Right lobe of liver (tissue), 6 donors: ENCODE data around the gene FHIT. TPM values are rescaled to one million over a fixed set of nuclear protein-coding genes. Genes with fewer than 3 reads are reported as not detected.

Source experiments
- ATAC-seq, 4 donors: fragments of 200-7000 bp; cut with Tn5 transposase; one replicate each; pipeline ENCODE4 v1.9.1; 2020; ENCODE audit warnings: mild to moderate bottlenecking in 4 of 4, moderate library complexity in 4 of 4
- DNase-seq, 3 donors: peaks; one replicate each; pipeline ENCODE4 v3.0.0-alpha.2; 2020
- H3K27ac ChIP-seq, 3 donors: fragments of 200-600 bp; one replicate each; pipeline ENCODE4 v1.8.0; 2022
- H3K27me3 ChIP-seq, 2 donors: fragments of 200-600 bp; one replicate each; pipeline ENCODE4 v1.8.0; 2022
- H3K36me3 ChIP-seq, 4 donors: fragments of 200-600 bp; sonication (generic) in 1 of 4; one replicate each; pipeline versions ENCODE4 v1.5.1 to v1.8.0; 2017 to 2022; ENCODE audit warnings: control low read depth in 1 of 4
- H3K4me1 ChIP-seq, 4 donors: fragments of 200-600 bp; sonication (generic) in 1 of 4; one replicate each; pipeline versions ENCODE4 v1.5.1 to v1.8.0; 2017 to 2022; ENCODE audit warnings: control low read depth in 1 of 4
- H3K4me3 ChIP-seq, 3 donors: fragments of 200-600 bp; one replicate each; pipeline ENCODE4 v1.8.0; 2022
- H3K9me3 ChIP-seq, 4 donors: fragments of 200-600 bp; sonication (generic) in 1 of 4; one replicate each; pipeline versions ENCODE4 v1.5.1 to v1.8.0; 2017 to 2022; ENCODE audit warnings: control low read depth in 1 of 4
- POLR2A ChIP-seq: fragments of 450-650 bp; IDR thresholded peaks from one replicate; pipeline ENCODE4 v1.6.1; 2017; ENCODE audit warnings: antibody characterized with exemption, mild to moderate bottlenecking
- WGBS: methylation state at CpG from one replicate; pipeline ENCODE4 v1.1.6; 2018; ENCODE audit warnings: low coverage, low lambda C conversion rate; ENCODE audit not compliant: insufficient coverage; ENCODE audit errors: missing lambda C conversion rate; 5-methylcytosine and 5-hydroxymethylcytosine counted together
- intact Hi-C, 2 donors: fragments of 100-400 bp; cut with DNase I; formaldehyde crosslinking; loops; one replicate each; pipeline versions ENCODE4 v1.11.2 to v1.14.1; 2022
- total RNA-seq, 6 experiments: library from RNA; depleted of rRNA in 2 of 6; stranded (reverse); fragments of >200 nt in 2 of 6; fragmentation: NEBNext Ultra II Directional in 3 of 6; extraction: Animal tissue kit (Norgen Biotek cat#: 25700) in 3 of 6; gene quantifications; one replicate each; pipeline versions ENCODE4 v1.1.0 to v1.2.4, GENCODE V29; 2016 to 2023
- TF ChIP-seq, protein P1 (sequence below), 4 donors: fragments of 200-600 bp in 3 of 4; fragments of 450-650 bp in 1 of 4; IDR thresholded peaks; one replicate each; pipeline versions ENCODE4 v1.5.1 to v1.8.0; 2016 to 2022; ENCODE audit warnings: antibody characterized with exemption in 4 of 4, mild to moderate bottlenecking in 2 of 4
- donor health status: DM: no; HTN: yes; CAD: no.
- donor health status: DM: no; HTN: no; CAD: no.
- donor health status: DM: no; HTN: no; CAD: no.
- donor health status: DM: no; HTN: yes; CAD: no.
- donor health status: DM: no; HTN: yes; CAD: no.

Gene FHIT
- total RNA-seq, 6 experiments from 2014 or later, result 6.6 to 11.2 (median 8.0) TPM

DNA sequence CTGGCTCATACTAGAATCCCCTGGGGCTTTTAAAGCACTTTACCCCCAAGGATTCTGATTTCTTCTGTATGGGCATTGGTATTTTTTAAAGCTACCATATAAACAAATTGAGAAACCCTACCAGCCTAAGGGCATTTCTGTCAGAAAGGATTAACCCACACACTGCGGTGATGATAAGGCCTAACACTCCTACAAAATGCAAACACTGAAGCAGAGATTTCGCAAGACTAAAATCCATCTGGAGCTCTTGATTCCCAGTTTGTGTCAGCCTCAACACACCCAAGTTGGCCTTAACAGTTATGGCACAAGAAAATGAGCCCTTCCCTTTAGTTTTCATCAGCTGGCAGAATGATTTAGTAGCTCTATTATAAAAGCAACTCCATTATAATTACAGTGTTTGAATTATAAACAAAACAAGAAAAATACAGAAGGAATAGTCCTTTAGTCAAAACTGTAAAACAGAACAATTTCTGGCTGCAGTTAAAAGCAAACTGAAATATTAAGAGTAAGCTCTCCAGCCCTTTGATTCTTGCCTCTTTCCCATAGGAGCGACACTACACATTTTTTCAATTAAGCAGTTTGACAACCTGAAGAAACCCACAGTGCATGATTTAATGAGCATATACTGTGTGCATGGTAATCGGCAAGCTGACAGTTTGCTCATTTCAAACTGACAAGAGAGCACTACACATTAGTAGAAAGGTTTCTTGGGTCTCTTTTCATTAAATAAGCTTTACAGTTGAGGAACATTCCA, 441.2 kb downstream of the FHIT start:
- H3K27ac ChIP-seq, result no peak overlapping the region

DNA sequence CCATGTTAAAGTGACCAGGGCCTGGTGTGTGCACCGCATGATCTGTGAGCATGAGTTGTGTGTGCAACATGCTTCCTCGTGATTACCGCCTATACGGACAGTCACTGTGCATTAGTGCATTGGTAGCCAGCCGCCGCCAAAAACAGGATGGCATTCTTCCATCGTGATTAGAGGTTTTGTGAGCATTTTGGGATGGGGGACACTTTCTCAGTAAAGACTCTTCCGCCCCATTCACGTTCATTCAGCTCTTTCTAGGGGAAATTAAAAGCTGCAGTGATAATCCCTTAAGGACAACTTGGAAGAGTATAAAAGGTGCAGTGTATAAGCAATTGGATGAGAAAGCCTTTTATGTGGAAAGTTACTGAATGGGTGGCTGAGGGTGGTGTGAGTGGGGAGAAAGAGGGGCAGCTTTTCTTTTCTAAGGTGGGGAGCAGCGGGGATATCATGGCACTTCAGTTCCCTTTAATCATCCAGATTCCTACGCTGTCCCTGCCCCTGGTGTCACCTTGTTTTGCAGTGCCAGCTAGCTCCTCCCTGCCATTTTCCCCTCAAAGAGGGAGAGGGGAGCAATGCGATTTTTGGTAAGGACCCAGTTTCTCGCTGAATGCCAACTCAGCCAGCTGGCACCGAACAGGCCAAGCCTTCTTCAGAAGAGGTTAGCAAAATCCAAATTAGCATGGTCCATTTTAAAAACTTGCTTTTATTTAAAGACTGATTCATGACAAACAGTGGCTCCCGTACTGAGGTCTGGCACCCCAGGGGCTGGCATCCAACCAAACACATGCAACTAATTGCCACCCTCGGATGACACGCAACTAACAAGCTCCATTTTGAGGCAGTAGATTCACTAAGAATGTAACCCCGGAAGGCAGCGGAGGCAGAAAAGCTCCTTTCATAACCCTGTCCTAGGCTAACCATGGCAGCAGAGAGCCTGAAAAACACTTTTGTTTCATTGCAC, 447.8 kb downstream of the FHIT start:
- Histone ChIP-seq H3K4me3 (no peak overlapping the region), H3K27ac (no peak overlapping the region), H3K4me1 (no peaks in the 10 kb centered on the region), H3K9me3 (no peaks in the 10 kb centered on the region), H3K27me3 (no peaks in the 10 kb centered on the region), H3K36me3 (no peaks in the 10 kb centered on the region)
- DNase-seq (no peak), ATAC-seq (no peak)
- 91% methylated on average over 10 of the region's 19 CpGs for WGBS
- no peak for TF ChIP-seq POLR2A
- TF ChIP-seq, protein P1, sequence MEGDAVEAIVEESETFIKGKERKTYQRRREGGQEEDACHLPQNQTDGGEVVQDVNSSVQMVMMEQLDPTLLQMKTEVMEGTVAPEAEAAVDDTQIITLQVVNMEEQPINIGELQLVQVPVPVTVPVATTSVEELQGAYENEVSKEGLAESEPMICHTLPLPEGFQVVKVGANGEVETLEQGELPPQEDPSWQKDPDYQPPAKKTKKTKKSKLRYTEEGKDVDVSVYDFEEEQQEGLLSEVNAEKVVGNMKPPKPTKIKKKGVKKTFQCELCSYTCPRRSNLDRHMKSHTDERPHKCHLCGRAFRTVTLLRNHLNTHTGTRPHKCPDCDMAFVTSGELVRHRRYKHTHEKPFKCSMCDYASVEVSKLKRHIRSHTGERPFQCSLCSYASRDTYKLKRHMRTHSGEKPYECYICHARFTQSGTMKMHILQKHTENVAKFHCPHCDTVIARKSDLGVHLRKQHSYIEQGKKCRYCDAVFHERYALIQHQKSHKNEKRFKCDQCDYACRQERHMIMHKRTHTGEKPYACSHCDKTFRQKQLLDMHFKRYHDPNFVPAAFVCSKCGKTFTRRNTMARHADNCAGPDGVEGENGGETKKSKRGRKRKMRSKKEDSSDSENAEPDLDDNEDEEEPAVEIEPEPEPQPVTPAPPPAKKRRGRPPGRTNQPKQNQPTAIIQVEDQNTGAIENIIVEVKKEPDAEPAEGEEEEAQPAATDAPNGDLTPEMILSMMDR (IDR thresholded peaks at IDR 0.05), result no peak
- intact Hi-C loops, result no loop called here

More for the DNA sequence above, 441.2 kb downstream of the FHIT start:
- TF ChIP-seq POLR2A, result no peak
- TF ChIP-seq, protein P1 (IDR thresholded peaks at IDR 0.05), result no peak
- no peaks in the 10 kb centered on the region for H3K27me3 ChIP-seq
- intact Hi-C loops, result no loop called here
- H3K4me3 ChIP-seq, result no peak overlapping the region
- 54% methylated on average over 4 of the region's 4 CpGs for WGBS
- peak; percentile 53 to 90 (median 82) for ATAC-seq
- no peak for DNase-seq
- H3K9me3 ChIP-seq, result no peaks in the 10 kb centered on the region
- H3K4me1 ChIP-seq, result peaks cover 0 to 4% (median 0%) of the 10 kb centered on the region in 4 donors
- no peaks in the 10 kb centered on the region for H3K36me3 ChIP-seq

DNA sequence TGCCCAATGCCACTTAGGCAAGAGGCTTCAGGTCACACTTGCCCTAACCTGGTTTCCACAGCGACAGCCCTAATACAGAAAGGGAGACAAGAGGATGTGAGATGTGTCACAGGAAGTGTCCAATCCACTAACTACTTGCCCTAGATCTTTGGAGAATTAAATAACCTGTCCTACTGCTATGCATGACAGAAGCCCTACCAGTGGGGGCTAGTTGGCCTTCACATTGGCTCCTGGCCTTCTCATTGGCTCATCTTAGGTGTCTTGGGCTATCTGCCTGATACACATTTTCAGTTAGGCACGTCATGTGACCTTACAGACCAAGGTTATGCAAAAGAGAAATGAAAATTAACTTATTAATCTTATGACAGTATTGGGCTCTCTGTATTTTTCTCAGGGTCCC, 449.9 kb downstream of the FHIT start:
- WGBS, result 75% methylated on average over 2 of the region's 2 CpGs
- intact Hi-C loops, result no loop called here
- no peak for ATAC-seq
- Histone ChIP-seq H3K9me3 (no peaks in the 10 kb centered on the region), H3K4me3 (no peak overlapping the region), H3K36me3 (no peaks in the 10 kb centered on the region), H3K27me3 (no peaks in the 10 kb centered on the region), H3K4me1 (no peaks in the 10 kb centered on the region), H3K27ac (no peak overlapping the region)
- TF ChIP-seq, protein P1 (IDR thresholded peaks at IDR 0.05), result no peak
- TF ChIP-seq POLR2A, result no peak
- DNase-seq, result no peak

DNA sequence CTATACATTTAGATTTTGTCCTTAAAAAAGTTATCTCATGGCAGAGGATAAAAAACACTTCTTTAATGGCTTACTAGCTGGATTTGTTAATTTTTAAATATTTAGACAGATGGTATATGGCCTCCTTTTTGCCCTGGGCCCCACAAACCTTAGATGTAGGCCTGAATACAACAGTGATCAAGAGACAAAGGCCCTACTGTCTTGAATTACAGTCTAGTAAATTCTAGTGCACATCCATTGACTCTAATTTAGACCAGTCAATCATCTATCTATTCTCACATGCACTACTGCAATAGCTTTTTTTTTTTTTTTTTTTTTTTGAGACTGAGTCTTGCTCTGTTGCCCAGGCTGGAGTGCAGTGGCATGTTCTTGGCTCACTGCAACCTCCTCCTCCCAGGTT, 452.8 kb downstream of the FHIT start:
- Histone ChIP-seq H3K4me3 (no peak overlapping the region), H3K36me3 (no peaks in the 10 kb centered on the region), H3K27ac (no peak overlapping the region), H3K9me3 (no peaks in the 10 kb centered on the region), H3K4me1 (no peaks in the 10 kb centered on the region), H3K27me3 (no peaks in the 10 kb centered on the region)
- no peak for ATAC-seq
- no peak for DNase-seq
- TF ChIP-seq POLR2A, result no peak
- TF ChIP-seq, protein P1 (IDR thresholded peaks at IDR 0.05), result no peak
- intact Hi-C loops, result no loop called here
